GM23248 (cell line): Measurements from ENCODE around the gene FAM47B. TPM values are rescaled to one million over a fixed set of nuclear protein-coding genes. Genes with fewer than 3 reads are reported as not detected.
A peak's percentile ranks its signal among the peaks of the same experiment; 100 is the strongest.

ENCODE experiments used
- DNase-seq: peaks from one replicate; pipeline ENCODE4 v3.0.0-alpha.2; 2015
- H2AFZ ChIP-seq: fragments of 200-600 bp; sonication (generic); 2 replicates; pipeline ENCODE4 v1.6.1; 2016; ENCODE audit warnings: antibody characterized with exemption
- H3F3A ChIP-seq: fragments of 200-600 bp; sonication (generic); 2 replicates; pipeline ENCODE4 v1.6.1; 2016; ENCODE audit warnings: mild to moderate bottlenecking, antibody characterized with exemption, mixed run types; ENCODE audit not compliant: insufficient read depth
- H3K27ac ChIP-seq: fragments of 200-600 bp; sonication (generic); 2 replicates; pipeline ENCODE4 v1.5.1; 2016; ENCODE audit warnings: mild to moderate bottlenecking
- H3K27me3 ChIP-seq: fragments of 200-600 bp; sonication (generic); replicated peaks from 2 replicates; pipeline ENCODE4 v1.6.1; 2016; ENCODE audit warnings: mild to moderate bottlenecking; ENCODE audit not compliant: insufficient read depth
- H3K36me3 ChIP-seq: fragments of 200-600 bp; sonication (generic); 2 replicates; pipeline ENCODE4 v1.6.1; 2016; ENCODE audit warnings: low read depth, mild to moderate bottlenecking
- H3K4me1 ChIP-seq: fragments of 200-600 bp; sonication (generic); 2 replicates; pipeline ENCODE4 v1.6.1; 2016; ENCODE audit warnings: mild to moderate bottlenecking; ENCODE audit not compliant: insufficient read depth
- H3K4me2 ChIP-seq: fragments of 200-600 bp; sonication (generic); one replicate; pipeline ENCODE4 v1.6.1; 2016; ENCODE audit warnings: mild to moderate bottlenecking; ENCODE audit not compliant: unreplicated experiment
- H3K4me3 ChIP-seq: fragments of 200-600 bp; sonication (generic); 2 replicates; pipeline ENCODE4 v1.5.1; 2016; ENCODE audit warnings: mild to moderate bottlenecking
- H3K79me2 ChIP-seq: fragments of 200-600 bp; sonication (generic); 2 replicates; pipeline ENCODE4 v1.6.1; 2016; ENCODE audit warnings: mild to moderate bottlenecking; ENCODE audit not compliant: insufficient read depth
- H3K9ac ChIP-seq: fragments of 200-600 bp; sonication (generic); 2 replicates; pipeline ENCODE4 v1.6.1; 2016; ENCODE audit warnings: mild to moderate bottlenecking
- H3K9me2 ChIP-seq: fragments of 200-600 bp; sonication (generic); 2 replicates; pipeline ENCODE4 v1.6.1; 2016; ENCODE audit warnings: mixed run types, mild to moderate bottlenecking, moderate library complexity; ENCODE audit not compliant: insufficient read depth
- H3K9me3 ChIP-seq: fragments of 200-600 bp; sonication (generic); one replicate; pipeline ENCODE4 v1.6.1; 2017; ENCODE audit warnings: low read depth
- H4K20me1 ChIP-seq: fragments of 200-600 bp; sonication (generic); 2 replicates; pipeline ENCODE4 v1.6.0; 2016; ENCODE audit not compliant: insufficient read depth
- EZH2 ChIP-seq: fragments of 200-600 bp; sonication (generic); IDR thresholded peaks from 2 replicates; pipeline ENCODE4 v1.6.1; 2018; ENCODE audit warnings: antibody characterized with exemption, mild to moderate bottlenecking; ENCODE audit not compliant: insufficient read depth, poor library complexity, severe bottlenecking
- EZH2phosphoT487 ChIP-seq: fragments of 200-600 bp; sonication (generic); IDR thresholded peaks from 2 replicates; pipeline ENCODE4 v1.6.1; 2018; ENCODE audit warnings: antibody characterized with exemption, moderate library complexity, mild to moderate bottlenecking, low read depth; ENCODE audit not compliant: insufficient read depth
- WGBS, 2 experiments: methylation state at CpG; one replicate each; pipeline ENCODE4 v1.1.6; 2015 to 2017; ENCODE audit warnings: low lambda C conversion rate in 2 of 2, low coverage in 1 of 2; ENCODE audit errors: missing lambda C conversion rate in 2 of 2; 5-methylcytosine and 5-hydroxymethylcytosine counted together
- in situ Hi-C: fragments of 300-500 bp; cut with MboI; formaldehyde crosslinking; loops from 2 replicates; pipeline ENCODE4 v1.15.0; 2020
- polyA plus RNA-seq: library from polyadenylated mRNA; unstranded; fragments of >200 nt; fragmentation: Nextera tagmentation; extraction: Ambion mirVana; gene quantifications from 2 replicates; pipeline ENCODE4 v1.2.1, GENCODE V29; 2016
- total RNA-seq: library from RNA; depleted of rRNA; stranded (reverse); fragments of >200 nt; shearing (Covaris generic); gene quantifications from 2 replicates; pipeline ENCODE4 v1.2.3, GENCODE V29; 2014

The FAM47B gene
- total and polyA plus RNA-seq, 2 experiments from 2014 or later, result not detected

- TF ChIP-seq EZH2phosphoT487, result no peak
- no peak for TF ChIP-seq EZH2
- Histone ChIP-seq H3K9me2 (no peaks in the 10 kb centered on the region), H2AFZ (no peak overlapping the region), H3K9me3 (no peaks in the 10 kb centered on the region), H3K79me2 (no peaks in the 10 kb centered on the region), H3F3A (no peaks in the 10 kb centered on the region; the same call in 1 of the 2 replicates), H3K4me2 (no peak overlapping the region), H3K27ac (no peak overlapping the region), H3K4me1 (no peaks in the 10 kb centered on the region), H3K9ac (no peak overlapping the region), H4K20me1 (no peaks in the 10 kb centered on the region), H3K36me3 (no peaks in the 10 kb centered on the region), H3K27me3 (no peaks in the 10 kb centered on the region), H3K4me3 (no peak overlapping the region)
- 9 to 18% methylated on average over 2 of the region's 2 CpGs for WGBS, 2 experiments
- no peak for DNase-seq
- in situ Hi-C loops, result no loop called here
These were observed 33.4 kb upstream of the FAM47B start for GRCh38 chrX:34909151-34909550.

GRCh38 chrX:34915463-34916225, 27.0 kb upstream of the FAM47B start:
- no peak overlapping the region for H3K4me3 ChIP-seq
- peaks cover 13% of the 10 kb centered on the region for H3K4me1 ChIP-seq
- no peak overlapping the region for H3K9ac ChIP-seq
- H3K27ac ChIP-seq, result no peak overlapping the region
- no peaks in the 10 kb centered on the region for H3K9me3 ChIP-seq
- no peaks in the 10 kb centered on the region for H4K20me1 ChIP-seq
- H3K36me3 ChIP-seq, result no peaks in the 10 kb centered on the region
- H2AFZ ChIP-seq, result no peak overlapping the region
- WGBS, 2 experiments, result 86 to 98% methylated on average over 2 to 3 of the region's 3 CpGs
- peaks cover 8% of the 10 kb centered on the region for H3F3A ChIP-seq
- no peaks in the 10 kb centered on the region for H3K27me3 ChIP-seq
- in situ Hi-C loops, result no loop called here
- no peak for DNase-seq
- no peak overlapping the region for H3K4me2 ChIP-seq
- TF ChIP-seq EZH2phosphoT487 (no peak), EZH2 (no peak)
- no peaks in the 10 kb centered on the region for H3K79me2 ChIP-seq
- no peaks in the 10 kb centered on the region for H3K9me2 ChIP-seq

GRCh38 chrX:34917146-34917545, 25.4 kb upstream of the FAM47B start:
- peaks cover 13% of the 10 kb centered on the region for H3K4me1 ChIP-seq
- no peaks in the 10 kb centered on the region for H3K79me2 ChIP-seq
- TF ChIP-seq EZH2phosphoT487 (no peak), EZH2 (no peak)
- no peaks in the 10 kb centered on the region for H3K36me3 ChIP-seq
- no peaks in the 10 kb centered on the region for H3K9me2 ChIP-seq
- no peak overlapping the region for H3K9ac ChIP-seq
- no peak overlapping the region for H3K4me2 ChIP-seq
- H3K27me3 ChIP-seq, result no peaks in the 10 kb centered on the region
- WGBS, 2 experiments, result 75 to 91% methylated on average over 1 of the region's 1 CpG
- H2AFZ ChIP-seq, result no peak overlapping the region
- no peak overlapping the region for H3K27ac ChIP-seq
- no peaks in the 10 kb centered on the region for H3K9me3 ChIP-seq
- H3K4me3 ChIP-seq, result no peak overlapping the region
- peaks cover 8% of the 10 kb centered on the region for H3F3A ChIP-seq
- in situ Hi-C loops, result no loop called here
- DNase-seq, result no peak
- H4K20me1 ChIP-seq, result no peaks in the 10 kb centered on the region

- Histone ChIP-seq H3K27ac (peak overlapping the region; percentile 33), H3K36me3 (no peaks in the 10 kb centered on the region), H3K4me1 (peaks cover 13% of the 10 kb centered on the region), H3K27me3 (no peaks in the 10 kb centered on the region), H3K9ac (no peak overlapping the region), H3K4me3 (peak overlapping the region; percentile 32), H3K9me3 (no peaks in the 10 kb centered on the region), H3K79me2 (no peaks in the 10 kb centered on the region), H2AFZ (no peak overlapping the region), H3K9me2 (no peaks in the 10 kb centered on the region), H3F3A (peaks cover 8% of the 10 kb centered on the region), H3K4me2 (peak overlapping the region; percentile 55), H4K20me1 (no peaks in the 10 kb centered on the region)
- in situ Hi-C loops, result no loop called here
- peak; percentile 82 for DNase-seq
- 19 to 20% methylated on average over 5 of the region's 5 CpGs for WGBS, 2 experiments
- TF ChIP-seq EZH2phosphoT487 (no peak), EZH2 (no peak)
These were observed 24.4 kb upstream of the FAM47B start for GRCh38 chrX:34918091-34918736.
